ENCODE measurements around the gene RBM24.

RBM24 gene

GRCh38 chr6:17267566-17267965 is 13.6 kb upstream of the RBM24 start:
- no peak overlapping the region for H3K27ac ChIP-seq (ENCODE audit: low read depth, low read length)
- H3K9me3 ChIP-seq (ENCODE audit: control insufficient read depth in 1 of 2, low read length in 2 of 2): no peaks in the 10 kb centered on the region
- H3K27me3 ChIP-seq (ENCODE audit: control insufficient read depth in 1 of 2, insufficient read depth in 2 of 2, low read length in 2 of 2): no peaks in the 10 kb centered on the region
- H3K4me1 ChIP-seq (ENCODE audit: control insufficient read depth in 1 of 2, insufficient read depth in 2 of 2, low read length in 2 of 2): no peaks in the 10 kb centered on the region
- H3K36me3 ChIP-seq (ENCODE audit: control insufficient read depth in 1 of 2, insufficient read depth in 2 of 2, low read length in 2 of 2): no peaks in the 10 kb centered on the region
- H3K4me3 ChIP-seq (ENCODE audit: low read depth in 1 of 2, low read length in 2 of 2): no peak overlapping the region
- no peak overlapping the region for H3K9ac ChIP-seq (ENCODE audit: low read depth in 1 of 2, low read length in 2 of 2)

GRCh38 chr6:17268114-17268513 is 13.0 kb upstream of the RBM24 start:
- Histone ChIP-seq H3K4me1 (ENCODE audit: control insufficient read depth in 1 of 2, insufficient read depth in 2 of 2, low read length in 2 of 2) (no peaks in the 10 kb centered on the region), H3K27me3 (ENCODE audit: control insufficient read depth in 1 of 2, insufficient read depth in 2 of 2, low read length in 2 of 2) (no peaks in the 10 kb centered on the region), H3K9me3 (ENCODE audit: control insufficient read depth in 1 of 2, low read length in 2 of 2) (no peaks in the 10 kb centered on the region), H3K27ac (ENCODE audit: low read depth, low read length) (no peak overlapping the region), H3K4me3 (ENCODE audit: low read depth in 1 of 2, low read length in 2 of 2) (no peak overlapping the region), H3K9ac (ENCODE audit: low read depth in 1 of 2, low read length in 2 of 2) (no peak overlapping the region), H3K36me3 (ENCODE audit: control insufficient read depth in 1 of 2, insufficient read depth in 2 of 2, low read length in 2 of 2) (no peaks in the 10 kb centered on the region)

GRCh38 chr6:17269840-17270239 is 11.3 kb upstream of the RBM24 start:
- no peak overlapping the region for H3K4me3 ChIP-seq (ENCODE audit: low read depth in 1 of 2, low read length in 2 of 2)
- no peaks in the 10 kb centered on the region for H3K36me3 ChIP-seq (ENCODE audit: control insufficient read depth in 1 of 2, insufficient read depth in 2 of 2, low read length in 2 of 2)
- H3K4me1 ChIP-seq (ENCODE audit: control insufficient read depth in 1 of 2, insufficient read depth in 2 of 2, low read length in 2 of 2): no peaks in the 10 kb centered on the region
- H3K27ac ChIP-seq (ENCODE audit: low read depth, low read length): no peak overlapping the region
- H3K9me3 ChIP-seq (ENCODE audit: control insufficient read depth in 1 of 2, low read length in 2 of 2): no peaks in the 10 kb centered on the region
- H3K9ac ChIP-seq (ENCODE audit: low read depth in 1 of 2, low read length in 2 of 2): no peak overlapping the region
- H3K27me3 ChIP-seq (ENCODE audit: control insufficient read depth in 1 of 2, insufficient read depth in 2 of 2, low read length in 2 of 2): no peaks in the 10 kb centered on the region

GRCh38 chr6:17271628-17272027 is 9.5 kb upstream of the RBM24 start:
- Histone ChIP-seq H3K27me3 (ENCODE audit: control insufficient read depth in 1 of 2, insufficient read depth in 2 of 2, low read length in 2 of 2) (no peaks in the 10 kb centered on the region), H3K4me1 (ENCODE audit: control insufficient read depth in 1 of 2, insufficient read depth in 2 of 2, low read length in 2 of 2) (no peaks in the 10 kb centered on the region), H3K9ac (ENCODE audit: low read depth in 1 of 2, low read length in 2 of 2) (no peak overlapping the region), H3K9me3 (ENCODE audit: control insufficient read depth in 1 of 2, low read length in 2 of 2) (no peaks in the 10 kb centered on the region), H3K4me3 (ENCODE audit: low read depth in 1 of 2, low read length in 2 of 2) (no peak overlapping the region), H3K27ac (ENCODE audit: low read depth, low read length) (no peak overlapping the region), H3K36me3 (ENCODE audit: control insufficient read depth in 1 of 2, insufficient read depth in 2 of 2, low read length in 2 of 2) (no peaks in the 10 kb centered on the region)

GRCh38 chr6:17276766-17277165 is 4.4 kb upstream of the RBM24 start:
- Histone ChIP-seq H3K27me3 (ENCODE audit: control insufficient read depth in 1 of 2, insufficient read depth in 2 of 2, low read length in 2 of 2) (peaks cover 4 to 22% of the 10 kb centered on the region in 2 donors), H3K36me3 (ENCODE audit: control insufficient read depth in 1 of 2, insufficient read depth in 2 of 2, low read length in 2 of 2) (no peaks in the 10 kb centered on the region)

GRCh38 chr6:17277256-17277655 is 3.9 kb upstream of the RBM24 start:
- no peaks in the 10 kb centered on the region for H3K9me3 ChIP-seq (ENCODE audit: control insufficient read depth in 1 of 2, low read length in 2 of 2)
- H3K4me3 ChIP-seq (ENCODE audit: low read depth in 1 of 2, low read length in 2 of 2): no peak overlapping the region
- peaks cover 9 to 27% of the 10 kb centered on the region in 2 donors for H3K27me3 ChIP-seq (ENCODE audit: control insufficient read depth in 1 of 2, insufficient read depth in 2 of 2, low read length in 2 of 2)
- H3K27ac ChIP-seq (ENCODE audit: low read depth, low read length): no peak overlapping the region
- no peak overlapping the region for H3K9ac ChIP-seq (ENCODE audit: low read depth in 1 of 2, low read length in 2 of 2)
- peaks cover 0 to 5% of the 10 kb centered on the region in 2 donors for H3K4me1 ChIP-seq (ENCODE audit: control insufficient read depth in 1 of 2, insufficient read depth in 2 of 2, low read length in 2 of 2)
- no peaks in the 10 kb centered on the region for H3K36me3 ChIP-seq (ENCODE audit: control insufficient read depth in 1 of 2, insufficient read depth in 2 of 2, low read length in 2 of 2)

More at GRCh38 chr6:17276766-17277165, 4.4 kb upstream of the RBM24 start:
- H3K9me3 ChIP-seq (ENCODE audit: control insufficient read depth in 1 of 2, low read length in 2 of 2): no peaks in the 10 kb centered on the region
- H3K9ac ChIP-seq (ENCODE audit: low read depth in 1 of 2, low read length in 2 of 2): no peak overlapping the region
- H3K27ac ChIP-seq (ENCODE audit: low read depth, low read length): no peak overlapping the region
- no peak overlapping the region for H3K4me3 ChIP-seq (ENCODE audit: low read depth in 1 of 2, low read length in 2 of 2)
- peaks cover 0 to 4% of the 10 kb centered on the region in 2 donors for H3K4me1 ChIP-seq (ENCODE audit: control insufficient read depth in 1 of 2, insufficient read depth in 2 of 2, low read length in 2 of 2)

GRCh38 chr6:17278289-17279063 is 2.7 kb upstream of the RBM24 start:
- H3K9ac ChIP-seq (ENCODE audit: low read depth in 1 of 2, low read length in 2 of 2): no peak overlapping the region
- H3K4me3 ChIP-seq (ENCODE audit: low read depth in 1 of 2, low read length in 2 of 2): no peak overlapping the region
- H3K36me3 ChIP-seq (ENCODE audit: control insufficient read depth in 1 of 2, insufficient read depth in 2 of 2, low read length in 2 of 2): no peaks in the 10 kb centered on the region
- no peak overlapping the region for H3K27ac ChIP-seq (ENCODE audit: low read depth, low read length)
- peaks cover 15 to 28% of the 10 kb centered on the region in 2 donors for H3K27me3 ChIP-seq (ENCODE audit: control insufficient read depth in 1 of 2, insufficient read depth in 2 of 2, low read length in 2 of 2)
- H3K9me3 ChIP-seq (ENCODE audit: control insufficient read depth in 1 of 2, low read length in 2 of 2): no peaks in the 10 kb centered on the region
- H3K4me1 ChIP-seq (ENCODE audit: control insufficient read depth in 1 of 2, insufficient read depth in 2 of 2, low read length in 2 of 2): peaks cover 0 to 5% of the 10 kb centered on the region in 2 donors

GRCh38 chr6:17280138-17280537 is 1.0 kb upstream of the RBM24 start:
- H3K36me3 ChIP-seq (ENCODE audit: control insufficient read depth in 1 of 2, insufficient read depth in 2 of 2, low read length in 2 of 2): no peaks in the 10 kb centered on the region
- H3K4me3 ChIP-seq (ENCODE audit: low read depth in 1 of 2, low read length in 2 of 2): no peak overlapping the region
- H3K9me3 ChIP-seq (ENCODE audit: control insufficient read depth in 1 of 2, low read length in 2 of 2): no peaks in the 10 kb centered on the region
- no peak overlapping the region for H3K9ac ChIP-seq (ENCODE audit: low read depth in 1 of 2, low read length in 2 of 2)
- peaks cover 24 to 28% of the 10 kb centered on the region in 2 donors for H3K27me3 ChIP-seq (ENCODE audit: control insufficient read depth in 1 of 2, insufficient read depth in 2 of 2, low read length in 2 of 2)
- H3K27ac ChIP-seq (ENCODE audit: low read depth, low read length): no peak overlapping the region
- H3K4me1 ChIP-seq (ENCODE audit: control insufficient read depth in 1 of 2, insufficient read depth in 2 of 2, low read length in 2 of 2): peaks cover 0 to 5% of the 10 kb centered on the region in 2 donors

GRCh38 chr6:17280552-17281090 is 540 bp upstream of the RBM24 start:
- Histone ChIP-seq H3K36me3 (ENCODE audit: control insufficient read depth in 1 of 2, insufficient read depth in 2 of 2, low read length in 2 of 2) (no peaks in the 10 kb centered on the region), H3K4me3 (ENCODE audit: low read depth in 1 of 2, low read length in 2 of 2) (peak overlapping the region; percentile 36 to 56), H3K27me3 (ENCODE audit: control insufficient read depth in 1 of 2, insufficient read depth in 2 of 2, low read length in 2 of 2) (peaks cover 24 to 28% of the 10 kb centered on the region in 2 donors), H3K4me1 (ENCODE audit: control insufficient read depth in 1 of 2, insufficient read depth in 2 of 2, low read length in 2 of 2) (peaks cover 0 to 5% of the 10 kb centered on the region in 2 donors), H3K27ac (ENCODE audit: low read depth, low read length) (no peak overlapping the region), H3K9me3 (ENCODE audit: control insufficient read depth in 1 of 2, low read length in 2 of 2) (no peaks in the 10 kb centered on the region), H3K9ac (ENCODE audit: low read depth in 1 of 2, low read length in 2 of 2) (no peak overlapping the region)

All from duodenal mucosa (tissue), 2 donors.